K562 treated with DMSO at 1 percent for 24 hours (cell line): ENCODE data around the gene GSAP. TPM values are rescaled to one million over a fixed set of nuclear protein-coding genes. Genes with fewer than 3 reads are reported as not detected.

Source experiments
- total RNA-seq: library from RNA; unstranded; fragments of 300-600 nt; gene quantifications from 2 replicates; pipeline ENCODE4 v1.2.3, GENCODE V29; 2022; ENCODE audit warnings: low read depth; ENCODE audit not compliant: insufficient read depth

Gene GSAP
- total RNA-seq, result not detected in 2 replicates

GRCh38 chr7:77415823-77416620 is at the start of gene GSAP:
Gene GSAP, minus strand, starts transcription at chr7:77416349. Its CDS starts 28 bp downstream, at chr7:77416321.

Other genes with a start within 250 kb of the GSAP start
- gene FGL2, start 216.5 kb downstream of the GSAP start, total RNA-seq, result not detected in 2 replicates
- gene PTPN12, start 120.9 kb upstream of the GSAP start, total RNA-seq, result 20.8 and 28.8 TPM in 2 replicates